SU-DHL-6 (cell line): ENCODE data around the gene ROGDI.

Experiments
- CTCF ChIP-seq: fragments of 200-600 bp; sonication (generic); IDR thresholded peaks from one replicate; pipeline ENCODE4 v1.5.1; 2017; ENCODE audit warnings: antibody characterized with exemption, mild to moderate bottlenecking, low read length, moderate library complexity; ENCODE audit not compliant: insufficient read depth, poor library complexity, severe bottlenecking
- EZH2phosphoT487 ChIP-seq: fragments of 200-600 bp; sonication (generic), shearing (Covaris generic); conservative IDR thresholded peaks from 2 replicates; pipeline ENCODE4 v1.6.1; 2018; ENCODE audit warnings: mild to moderate bottlenecking, antibody characterized with exemption, low read length, moderate library complexity, mixed read lengths

- TF ChIP-seq EZH2phosphoT487 (no peak), CTCF (no peak)
Observed at GRCh38 chr16:4846901-4847773, 44.7 kb upstream of the ROGDI start, which contains the start of the genes GLYR1 and UBN1.
